Upper lobe of left lung (tissue), 4 donors: ENCODE results near the gene SCAMP2.

Experiments
- POLR2A ChIP-seq, 4 donors: fragments of 450-650 bp; IDR thresholded peaks; one replicate each; pipeline ENCODE4 v1.5.1; 2016 to 2017; ENCODE audit warnings: antibody characterized with exemption in 4 of 4, mild to moderate bottlenecking in 2 of 4
- TF ChIP-seq, protein P1 (sequence below), 6 experiments: fragments of 450-650 bp in 4 of 6; fragments of 200-600 bp in 2 of 6; sonication (generic) in 2 of 6; IDR thresholded peaks; one replicate each; pipeline ENCODE4 v1.5.1; 2016 to 2019; ENCODE audit warnings: antibody characterized with exemption in 6 of 6

DNA sequence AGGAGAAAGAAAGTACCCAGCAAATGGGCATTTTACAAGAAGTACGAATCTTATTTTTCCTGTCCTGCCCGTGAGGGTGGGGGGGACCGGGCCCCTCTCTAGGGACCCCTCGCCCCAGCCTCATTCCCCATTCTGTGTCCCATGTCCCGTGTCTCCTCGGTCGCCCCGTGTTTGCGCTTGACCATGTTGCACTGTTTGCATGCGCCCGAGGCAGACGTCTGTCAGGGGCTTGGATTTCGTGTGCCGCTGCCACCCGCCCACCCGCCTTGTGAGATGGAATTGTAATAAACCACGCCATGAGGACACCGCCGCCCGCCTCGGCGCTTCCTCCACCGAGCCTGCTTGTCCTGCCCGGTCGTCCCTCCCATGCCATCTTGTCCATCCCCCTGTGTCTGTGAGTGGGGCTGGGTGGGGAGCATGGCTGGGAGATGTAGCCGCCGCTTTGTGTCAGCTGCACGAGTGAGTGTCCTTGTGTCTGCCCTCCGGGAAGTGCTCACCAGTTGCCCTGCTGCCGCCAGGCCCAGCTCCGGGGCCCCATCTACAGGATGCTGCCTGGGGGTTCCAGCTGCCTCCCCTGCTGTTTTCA, 70.2 kb downstream of the SCAMP2 start:
- TF ChIP-seq, protein P1, sequence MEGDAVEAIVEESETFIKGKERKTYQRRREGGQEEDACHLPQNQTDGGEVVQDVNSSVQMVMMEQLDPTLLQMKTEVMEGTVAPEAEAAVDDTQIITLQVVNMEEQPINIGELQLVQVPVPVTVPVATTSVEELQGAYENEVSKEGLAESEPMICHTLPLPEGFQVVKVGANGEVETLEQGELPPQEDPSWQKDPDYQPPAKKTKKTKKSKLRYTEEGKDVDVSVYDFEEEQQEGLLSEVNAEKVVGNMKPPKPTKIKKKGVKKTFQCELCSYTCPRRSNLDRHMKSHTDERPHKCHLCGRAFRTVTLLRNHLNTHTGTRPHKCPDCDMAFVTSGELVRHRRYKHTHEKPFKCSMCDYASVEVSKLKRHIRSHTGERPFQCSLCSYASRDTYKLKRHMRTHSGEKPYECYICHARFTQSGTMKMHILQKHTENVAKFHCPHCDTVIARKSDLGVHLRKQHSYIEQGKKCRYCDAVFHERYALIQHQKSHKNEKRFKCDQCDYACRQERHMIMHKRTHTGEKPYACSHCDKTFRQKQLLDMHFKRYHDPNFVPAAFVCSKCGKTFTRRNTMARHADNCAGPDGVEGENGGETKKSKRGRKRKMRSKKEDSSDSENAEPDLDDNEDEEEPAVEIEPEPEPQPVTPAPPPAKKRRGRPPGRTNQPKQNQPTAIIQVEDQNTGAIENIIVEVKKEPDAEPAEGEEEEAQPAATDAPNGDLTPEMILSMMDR (IDR thresholded peaks at IDR 0.05): no peak
- no peak for TF ChIP-seq POLR2A (IDR thresholded peaks at IDR 0.05)
